BJ (cell line): ENCODE data around the gene FTSJ3. TPM values are rescaled to one million over a fixed set of nuclear protein-coding genes. Genes with fewer than 3 reads are reported as not detected.

ENCODE experiments used
- CTCF ChIA-PET: fragments of 350-600 bp; formaldehyde crosslinking; extraction: SDS; loops from one replicate; lab custom pipeline; 2021; ENCODE audit warnings: antibody characterized with exemption, inconsistent platforms; lab: Yijun Ruan, JAX
- POLR2A ChIA-PET: fragments of 300-600 bp; sonication (Branson Sonifier 250); formaldehyde crosslinking; extraction: SDS; loops from one replicate; lab custom pipeline; 2021; ENCODE audit warnings: antibody characterized with exemption; lab: Charles Lee
- DNase-seq: peaks from one replicate; pipeline ENCODE4 v3.0.0-alpha.2; 2011; ENCODE audit warnings: low read depth
- H3K27me3 ChIP-seq: 2 replicates; pipeline ENCODE4 v1.6.0; 2011; ENCODE audit warnings: low read length; ENCODE audit not compliant: control insufficient read depth, insufficient read depth
- H3K36me3 ChIP-seq: 2 replicates; pipeline ENCODE4 v1.5.1; 2011; ENCODE audit warnings: low read length; ENCODE audit not compliant: control insufficient read depth, insufficient read depth
- H3K4me3 ChIP-seq: 2 replicates; pipeline ENCODE4 v1.5.1; 2011; ENCODE audit warnings: low read depth, mild to moderate bottlenecking, control low read depth, low read length
- polyA plus RNA-seq: library from polyadenylated mRNA; depleted of rRNA; stranded (reverse); fragments of >200 nt; gene quantifications from 2 replicates; pipeline ENCODE4 v1.2.3, GENCODE V29; 2011
- TF ChIP-seq, protein P1 (sequence below): IDR thresholded peaks from 2 replicates; pipeline ENCODE4 v1.5.1; 2011; ENCODE audit warnings: low read depth, mild to moderate bottlenecking, control low read depth, inconsistent platforms, low read length, moderate library complexity; ENCODE audit not compliant: insufficient read depth

Gene FTSJ3
- polyA plus RNA-seq, 1 experiment: 42.1 TPM

DNA sequence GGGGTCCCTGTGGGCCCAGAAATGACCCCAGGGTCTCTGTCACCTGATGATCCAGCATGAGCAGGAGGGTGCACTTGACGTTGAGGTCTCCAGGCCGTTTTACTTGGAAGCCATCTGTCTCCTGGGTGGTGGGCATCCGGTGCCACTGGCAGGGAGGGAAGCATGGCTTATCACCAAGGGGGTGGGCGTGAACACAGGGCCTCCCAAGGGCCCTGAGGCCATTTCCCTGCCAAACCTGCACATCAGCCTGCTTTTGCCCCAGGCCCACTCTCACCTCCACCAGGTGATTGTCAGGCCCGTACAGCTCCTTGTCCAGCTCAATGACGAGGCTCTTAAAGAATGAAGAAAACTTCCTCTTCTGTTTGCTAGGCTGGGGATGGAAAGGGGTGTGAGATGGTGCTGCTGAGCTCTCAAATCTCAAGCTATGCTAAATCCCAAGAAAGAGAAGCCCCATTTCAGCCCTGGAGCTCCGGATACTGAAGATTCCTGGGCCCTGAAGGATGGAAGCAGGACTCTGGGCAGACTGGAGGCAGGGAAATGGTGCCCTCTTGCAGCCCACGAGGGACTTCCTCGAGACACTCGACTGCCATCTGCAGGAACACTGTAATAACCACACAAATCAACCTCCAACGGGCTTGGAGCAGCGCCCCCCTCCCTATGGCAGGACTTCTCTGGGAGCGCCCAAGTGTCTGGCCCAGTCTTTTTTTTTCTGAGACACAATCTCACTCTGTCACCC lies 7.1 kb upstream of the FTSJ3 start:
- ChIA-PET CTCF (interaction anchor here (0.6 to 1.4 kb wide), 8 partner anchors 8 to 217 kb away, joined by 3 to 5 read pairs (median 3); no protein-coding TSS in a partner anchor), POLR2A (no interaction called here)
- peaks cover 52% of the 10 kb centered on the region for H3K36me3 ChIP-seq

DNA sequence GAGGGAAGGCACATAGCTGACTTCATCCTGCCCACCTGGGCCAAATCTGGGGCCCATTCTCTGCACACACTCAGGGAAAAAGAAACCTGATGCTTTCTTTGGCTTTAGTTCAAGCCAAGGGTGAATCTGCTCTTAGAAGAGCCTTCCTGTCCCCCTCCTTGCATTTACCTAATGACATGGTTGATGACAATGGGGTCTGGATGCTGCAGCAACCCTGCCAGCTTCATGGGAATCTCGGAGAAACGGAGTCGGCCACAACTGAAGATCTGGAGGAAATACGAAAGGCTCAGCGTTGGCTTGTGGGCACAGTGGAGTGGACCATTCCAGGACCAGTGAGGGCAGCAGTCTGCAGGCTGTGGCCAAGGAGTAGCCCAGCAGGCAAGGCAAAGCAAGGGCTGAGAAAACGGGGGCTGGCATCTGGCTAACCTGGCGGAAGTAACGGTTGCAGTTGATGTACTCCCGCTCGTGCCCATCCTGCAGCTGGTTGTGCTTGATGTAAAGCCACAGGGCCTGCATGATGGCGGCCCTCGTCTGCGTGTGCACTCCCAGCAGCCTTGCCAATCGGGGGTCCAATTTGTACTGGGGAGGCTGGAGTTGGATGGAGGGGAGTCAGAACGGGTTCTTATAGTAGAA lies 6.4 kb upstream of the FTSJ3 start:
- ChIA-PET POLR2A (no interaction called here), CTCF (interaction anchor here (0.6 to 1.4 kb wide), 4 partner anchors 15 to 51 kb away, joined by 3 to 5 read pairs (median 3); no protein-coding TSS in a partner anchor)
- peaks cover 57% of the 10 kb centered on the region for H3K36me3 ChIP-seq
- no peak overlapping the region for H3K4me3 ChIP-seq
- TF ChIP-seq, protein P1, sequence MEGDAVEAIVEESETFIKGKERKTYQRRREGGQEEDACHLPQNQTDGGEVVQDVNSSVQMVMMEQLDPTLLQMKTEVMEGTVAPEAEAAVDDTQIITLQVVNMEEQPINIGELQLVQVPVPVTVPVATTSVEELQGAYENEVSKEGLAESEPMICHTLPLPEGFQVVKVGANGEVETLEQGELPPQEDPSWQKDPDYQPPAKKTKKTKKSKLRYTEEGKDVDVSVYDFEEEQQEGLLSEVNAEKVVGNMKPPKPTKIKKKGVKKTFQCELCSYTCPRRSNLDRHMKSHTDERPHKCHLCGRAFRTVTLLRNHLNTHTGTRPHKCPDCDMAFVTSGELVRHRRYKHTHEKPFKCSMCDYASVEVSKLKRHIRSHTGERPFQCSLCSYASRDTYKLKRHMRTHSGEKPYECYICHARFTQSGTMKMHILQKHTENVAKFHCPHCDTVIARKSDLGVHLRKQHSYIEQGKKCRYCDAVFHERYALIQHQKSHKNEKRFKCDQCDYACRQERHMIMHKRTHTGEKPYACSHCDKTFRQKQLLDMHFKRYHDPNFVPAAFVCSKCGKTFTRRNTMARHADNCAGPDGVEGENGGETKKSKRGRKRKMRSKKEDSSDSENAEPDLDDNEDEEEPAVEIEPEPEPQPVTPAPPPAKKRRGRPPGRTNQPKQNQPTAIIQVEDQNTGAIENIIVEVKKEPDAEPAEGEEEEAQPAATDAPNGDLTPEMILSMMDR: no peak
- H3K27me3 ChIP-seq: no peaks in the 10 kb centered on the region
- no peak for DNase-seq

More for the DNA sequence above, 7.1 kb upstream of the FTSJ3 start:
- Histone ChIP-seq H3K27me3 (no peaks in the 10 kb centered on the region), H3K4me3 (no peak overlapping the region)
- DNase-seq: peak; percentile 34
- TF ChIP-seq, protein P1: peak; percentile 80

DNA sequence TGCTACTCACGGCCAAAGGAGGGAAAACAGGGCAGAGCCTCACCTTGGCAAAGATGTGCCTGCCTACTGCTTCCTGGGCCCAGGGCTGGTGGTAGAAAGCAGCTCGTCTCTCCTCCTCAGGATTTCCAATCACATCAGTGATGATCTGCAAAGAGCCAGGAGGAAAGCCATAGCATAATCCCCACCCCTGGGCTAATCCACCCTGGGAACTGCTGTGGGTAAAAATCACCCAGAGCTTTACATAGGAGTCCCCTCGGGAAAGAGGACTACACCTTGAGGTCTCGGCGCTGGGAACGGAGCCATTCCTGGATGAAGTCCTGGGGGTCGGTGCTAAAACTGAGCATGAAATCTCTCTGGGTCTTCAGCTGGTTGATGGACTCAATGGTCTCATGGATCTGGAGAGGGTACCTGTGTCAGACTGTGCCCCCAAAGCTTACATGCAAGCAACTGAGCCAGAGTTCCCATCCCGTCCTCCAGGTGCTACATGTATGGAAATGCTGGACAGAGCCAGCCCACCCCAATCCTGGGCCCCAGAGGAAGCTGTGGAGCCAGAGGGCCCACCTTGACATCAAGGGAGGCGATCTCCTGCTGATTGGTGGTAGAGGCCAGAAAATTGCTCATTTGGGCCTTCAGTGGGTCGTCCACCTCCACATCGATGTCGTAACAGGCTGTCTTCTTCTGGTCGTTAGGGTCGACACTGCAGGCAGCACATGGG lies 5.7 kb upstream of the FTSJ3 start:
- ChIA-PET CTCF (no interaction called here), POLR2A (no interaction called here)
- Histone ChIP-seq H3K27me3 (no peaks in the 10 kb centered on the region), H3K36me3 (peaks cover 57% of the 10 kb centered on the region), H3K4me3 (no peak overlapping the region)
- TF ChIP-seq, protein P1: no peak
- no peak for DNase-seq

DNA sequence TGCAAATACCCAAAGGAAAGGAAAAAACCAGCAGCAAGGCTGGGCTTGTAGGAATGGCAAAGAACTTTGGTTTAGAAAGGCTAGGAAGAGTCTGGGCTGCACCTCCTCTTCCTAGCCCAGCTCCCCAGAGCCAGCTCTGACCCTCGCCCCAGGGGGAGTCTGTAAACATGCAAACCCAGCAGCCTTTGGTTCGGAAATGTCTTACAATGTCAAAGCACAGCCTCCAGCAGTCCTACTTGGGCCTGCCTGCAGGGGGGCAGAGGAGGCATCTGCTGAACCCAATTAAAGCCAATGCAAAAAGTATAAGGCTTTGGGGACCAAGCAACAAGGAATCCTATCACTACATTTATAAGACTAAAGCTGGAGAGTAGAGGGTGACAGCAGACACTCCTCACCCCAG lies 5.0 kb upstream of the FTSJ3 start:
- no peak for DNase-seq
- CTCF ChIA-PET: no interaction called here
- TF ChIP-seq, protein P1: no peak
- POLR2A ChIA-PET: no interaction called here
- Histone ChIP-seq H3K27me3 (no peaks in the 10 kb centered on the region), H3K4me3 (no peak overlapping the region), H3K36me3 (peaks cover 57% of the 10 kb centered on the region)

DNA sequence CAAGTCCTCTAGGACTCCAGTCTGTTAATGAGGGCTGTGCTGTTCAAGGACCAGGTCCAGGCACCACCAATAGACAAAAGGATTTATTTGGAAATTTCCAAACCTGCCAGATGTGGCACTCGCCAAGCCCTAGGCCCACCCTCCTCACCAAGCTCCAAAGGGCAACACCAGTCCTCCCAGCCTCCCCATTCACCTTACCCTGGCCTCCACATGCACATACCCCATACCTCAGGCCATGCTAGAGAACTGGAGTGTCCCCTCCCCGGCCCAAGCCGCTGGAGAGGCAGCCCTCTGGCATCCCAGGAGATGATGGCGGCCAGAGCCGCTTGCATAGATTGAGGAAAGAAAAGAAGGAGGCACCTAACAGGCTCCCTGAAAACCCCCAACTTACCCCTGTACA lies 4.6 kb upstream of the FTSJ3 start:
- Histone ChIP-seq H3K4me3 (no peak overlapping the region), H3K27me3 (no peaks in the 10 kb centered on the region), H3K36me3 (peaks cover 57% of the 10 kb centered on the region)
- ChIA-PET POLR2A (no interaction called here), CTCF (no interaction called here)
- TF ChIP-seq, protein P1: no peak
- no peak for DNase-seq
